RWPE2 (cell line): ENCODE measurements around the gene TDRD10.

Experiments used
- ATAC-seq: fragments of 200-7000 bp; cut with Tn5 transposase; 3 replicates; pipeline ENCODE4 v1.9.1; 2021; ENCODE audit warnings: low read depth
- DNase-seq: peaks from one replicate; pipeline ENCODE4 v3.0.0-alpha.2; 2020; ENCODE audit warnings: low spot score
- H3K27ac ChIP-seq: fragments of 450-650 bp; 2 replicates; pipeline ENCODE4 v1.5.1; 2017; ENCODE audit warnings: mild to moderate bottlenecking; ENCODE audit not compliant: poor library complexity, severe bottlenecking
- H3K27me3 ChIP-seq: fragments of 250-450 bp; sonication (Bioruptor Pico); 2 replicates; pipeline ENCODE4 v1.5.1; 2021; ENCODE audit warnings: mild to moderate bottlenecking, moderate library complexity; ENCODE audit not compliant: insufficient read depth, poor library complexity, severe bottlenecking
- H3K36me3 ChIP-seq: fragments of 250-450 bp; sonication (Bioruptor Pico); 2 replicates; pipeline ENCODE4 v1.5.1; 2020; ENCODE audit warnings: low read depth, mild to moderate bottlenecking, moderate library complexity
- H3K4me1 ChIP-seq: fragments of 250-450 bp; sonication (Bioruptor Pico); 2 replicates; pipeline ENCODE4 v1.5.1; 2021; ENCODE audit warnings: mild to moderate bottlenecking, moderate library complexity; ENCODE audit not compliant: insufficient read depth, poor library complexity, severe bottlenecking
- H3K4me3 ChIP-seq: fragments of 250-450 bp; sonication (Bioruptor Pico); 2 replicates; pipeline ENCODE4 v1.5.1; 2021; ENCODE audit warnings: mild to moderate bottlenecking, moderate library complexity; ENCODE audit not compliant: severe bottlenecking
- H3K9me3 ChIP-seq: fragments of 250-450 bp; sonication (Bioruptor Pico); 2 replicates; pipeline ENCODE4 v1.5.1; 2021; ENCODE audit warnings: mild to moderate bottlenecking, moderate library complexity; ENCODE audit not compliant: severe bottlenecking
- TF ChIP-seq, protein P1 (sequence below): fragments of 450-650 bp; IDR thresholded peaks from one replicate; pipeline ENCODE4 v1.5.1; 2017; ENCODE audit warnings: mild to moderate bottlenecking, moderate library complexity; ENCODE audit not compliant: poor library complexity, severe bottlenecking

Gene TDRD10, protein sequence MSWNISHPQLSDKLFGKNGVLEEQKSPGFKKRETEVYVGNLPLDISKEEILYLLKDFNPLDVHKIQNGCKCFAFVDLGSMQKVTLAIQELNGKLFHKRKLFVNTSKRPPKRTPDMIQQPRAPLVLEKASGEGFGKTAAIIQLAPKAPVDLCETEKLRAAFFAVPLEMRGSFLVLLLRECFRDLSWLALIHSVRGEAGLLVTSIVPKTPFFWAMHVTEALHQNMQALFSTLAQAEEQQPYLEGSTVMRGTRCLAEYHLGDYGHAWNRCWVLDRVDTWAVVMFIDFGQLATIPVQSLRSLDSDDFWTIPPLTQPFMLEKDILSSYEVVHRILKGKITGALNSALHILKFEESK

DNA sequence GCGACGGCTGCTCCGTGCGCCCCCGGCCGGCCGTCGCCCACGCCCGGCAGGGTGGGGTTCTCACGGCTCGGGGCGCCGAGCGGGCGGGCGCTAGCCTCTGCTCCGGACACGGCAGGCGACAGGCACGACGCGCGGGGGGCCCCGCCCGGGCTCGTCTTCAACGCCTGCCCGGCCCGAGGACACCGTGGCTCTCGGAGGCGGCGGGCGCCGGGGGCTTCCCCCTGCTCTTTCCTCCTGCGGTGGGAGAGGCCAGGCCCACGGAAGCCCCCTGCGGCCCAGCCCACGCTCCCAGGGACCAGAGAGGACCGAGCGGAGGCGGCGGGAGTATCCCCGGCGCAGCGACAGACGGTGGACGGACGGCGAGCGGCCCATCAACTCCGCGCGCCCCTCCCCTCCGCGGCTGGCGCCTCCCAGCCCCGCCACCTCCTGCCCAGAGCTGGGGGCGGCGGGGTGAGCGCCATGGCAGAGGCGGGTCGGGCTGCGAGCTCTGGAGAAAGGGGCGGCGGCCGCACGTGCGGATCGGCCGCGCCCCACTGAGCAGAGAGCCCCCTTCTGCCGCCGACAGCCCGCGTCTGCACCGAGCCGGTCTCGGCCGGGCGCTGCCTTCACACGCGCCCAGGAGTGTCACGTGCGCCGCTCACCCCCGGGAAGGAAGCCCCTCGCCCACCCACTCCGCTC lies at the start of gene TDRD10, which contains the start of gene SHE:
TDRD10 (plus strand) TSS at position 154 of the 678 bp plus-strand sequence. CDS start 4,685 bp downstream, outside the sequence.
SHE (minus strand) TSS at position 347 of the 678 bp plus-strand sequence. CDS start 386 bp downstream, outside the sequence.
- TF ChIP-seq, protein P1, sequence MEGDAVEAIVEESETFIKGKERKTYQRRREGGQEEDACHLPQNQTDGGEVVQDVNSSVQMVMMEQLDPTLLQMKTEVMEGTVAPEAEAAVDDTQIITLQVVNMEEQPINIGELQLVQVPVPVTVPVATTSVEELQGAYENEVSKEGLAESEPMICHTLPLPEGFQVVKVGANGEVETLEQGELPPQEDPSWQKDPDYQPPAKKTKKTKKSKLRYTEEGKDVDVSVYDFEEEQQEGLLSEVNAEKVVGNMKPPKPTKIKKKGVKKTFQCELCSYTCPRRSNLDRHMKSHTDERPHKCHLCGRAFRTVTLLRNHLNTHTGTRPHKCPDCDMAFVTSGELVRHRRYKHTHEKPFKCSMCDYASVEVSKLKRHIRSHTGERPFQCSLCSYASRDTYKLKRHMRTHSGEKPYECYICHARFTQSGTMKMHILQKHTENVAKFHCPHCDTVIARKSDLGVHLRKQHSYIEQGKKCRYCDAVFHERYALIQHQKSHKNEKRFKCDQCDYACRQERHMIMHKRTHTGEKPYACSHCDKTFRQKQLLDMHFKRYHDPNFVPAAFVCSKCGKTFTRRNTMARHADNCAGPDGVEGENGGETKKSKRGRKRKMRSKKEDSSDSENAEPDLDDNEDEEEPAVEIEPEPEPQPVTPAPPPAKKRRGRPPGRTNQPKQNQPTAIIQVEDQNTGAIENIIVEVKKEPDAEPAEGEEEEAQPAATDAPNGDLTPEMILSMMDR = no peak
- Histone ChIP-seq H3K36me3 (no peaks in the 10 kb centered on the region), H3K4me1 (no peaks in the 10 kb centered on the region), H3K4me3 (peak within 1 kb of the TSS; percentile 10), H3K27ac (no peak within 1 kb of the TSS), H3K9me3 (no peaks in the 10 kb centered on the region), H3K27me3 (peaks cover 76% of the 10 kb centered on the region)
- DNase-seq = no peak
- no peak for ATAC-seq

DNA sequence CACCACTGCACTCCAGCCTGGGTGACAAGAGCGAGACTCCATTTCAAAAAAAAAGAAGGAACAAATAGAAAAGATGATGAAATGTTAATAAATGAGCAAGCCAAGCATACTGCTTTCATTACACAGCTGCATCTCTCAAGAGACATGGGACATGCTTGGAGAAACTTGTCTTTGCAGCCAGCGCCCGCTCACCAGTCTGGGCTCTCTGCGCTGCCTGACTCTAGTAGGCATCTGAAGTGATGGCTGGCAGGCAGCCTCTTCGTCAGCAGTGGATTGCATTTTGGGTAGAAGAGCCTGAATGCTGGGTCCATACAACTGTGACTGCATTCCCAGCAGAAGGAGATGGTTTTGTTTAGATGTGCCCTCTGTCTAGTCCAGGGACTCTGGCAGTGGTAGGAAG lies 48.9 kb upstream of the TDRD10 start:
- ATAC-seq = peak; percentile 12; the same call in 1 of the 3 replicates
- no peak for DNase-seq
- Histone ChIP-seq H3K4me1 (peaks cover 9% of the 10 kb centered on the region), H3K36me3 (peaks cover 30% of the 10 kb centered on the region), H3K27ac (peak overlapping the region; percentile 55), H3K4me3 (no peak overlapping the region), H3K27me3 (no peaks in the 10 kb centered on the region), H3K9me3 (no peaks in the 10 kb centered on the region)
- TF ChIP-seq, protein P1 = no peak

DNA sequence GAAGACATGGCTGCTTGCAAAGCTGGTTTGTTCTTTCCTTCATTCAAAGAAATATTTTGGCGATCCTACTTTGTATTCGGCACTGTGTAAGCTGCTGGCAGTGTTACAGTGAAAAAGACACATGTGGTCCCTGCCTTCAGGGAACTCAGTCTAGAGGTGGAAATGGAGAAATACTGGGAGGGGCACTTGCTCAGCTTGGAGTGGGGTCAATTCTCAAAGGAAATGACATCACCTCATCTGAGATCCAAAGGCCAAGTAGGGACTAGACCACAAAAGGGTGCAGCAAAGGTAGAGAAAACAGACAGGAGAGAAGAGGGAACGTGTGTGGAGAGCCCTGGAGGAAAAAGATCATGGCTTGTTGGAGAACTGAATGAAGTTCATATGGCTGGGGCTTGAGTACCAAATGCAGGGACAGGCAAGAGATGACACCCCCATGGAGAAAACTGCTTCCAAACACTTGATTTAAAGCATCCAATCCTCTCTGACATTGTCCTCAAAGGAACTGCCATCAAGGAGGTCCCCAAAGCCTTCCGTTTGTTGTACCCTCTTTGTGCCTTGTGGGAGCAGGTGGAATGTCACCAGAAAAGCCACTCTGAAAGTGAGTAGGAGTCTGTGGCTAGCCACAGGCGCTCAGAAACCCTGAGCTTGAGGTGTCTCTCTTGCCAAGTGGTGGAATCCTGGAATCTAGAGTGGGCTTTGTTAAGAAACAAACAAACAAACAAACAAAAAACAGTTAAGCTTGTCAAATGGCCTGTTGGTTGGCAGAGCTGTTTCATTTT lies 48.3 kb upstream of the TDRD10 start:
- Histone ChIP-seq H3K27ac (peak overlapping the region; percentile 55), H3K4me3 (no peak overlapping the region), H3K4me1 (peaks cover 9% of the 10 kb centered on the region), H3K27me3 (no peaks in the 10 kb centered on the region), H3K36me3 (peaks cover 26% of the 10 kb centered on the region), H3K9me3 (no peaks in the 10 kb centered on the region)
- ATAC-seq (peak; percentile 82), DNase-seq (no peak)
- TF ChIP-seq, protein P1 = no peak

DNA sequence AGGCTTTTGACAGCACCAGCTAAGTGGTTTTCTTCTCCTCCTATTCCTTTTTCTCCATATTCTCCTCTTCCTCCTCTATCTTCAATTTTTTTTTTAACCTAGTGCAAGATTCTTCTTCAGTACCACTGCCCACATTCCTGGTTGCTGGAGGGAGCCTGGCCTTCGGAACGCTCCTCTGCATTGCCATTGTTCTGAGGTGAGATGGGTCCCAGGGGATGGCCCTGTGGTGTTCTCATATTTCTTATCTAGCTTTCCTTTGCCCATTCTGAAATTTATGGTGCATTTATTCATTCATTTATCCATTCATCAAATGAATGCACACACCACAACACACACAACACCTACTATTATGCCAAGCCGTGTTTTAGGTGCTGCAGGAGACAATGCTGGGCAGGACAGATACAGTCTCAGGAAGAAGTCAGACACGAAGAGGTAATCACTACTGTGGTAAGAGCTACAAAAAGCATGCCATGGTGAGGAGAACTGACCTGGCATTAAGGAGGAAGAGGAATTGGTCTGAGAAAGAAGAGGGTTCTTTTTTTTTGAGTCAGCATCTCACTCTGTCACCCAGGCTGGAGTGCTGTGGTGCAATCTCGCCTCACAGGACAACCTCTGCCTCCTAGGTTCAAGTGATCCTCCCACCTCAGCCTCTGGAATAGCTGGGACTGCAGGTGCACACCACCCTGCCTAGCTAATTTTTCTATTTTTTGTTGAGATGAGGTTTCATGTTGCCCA lies 47.5 kb upstream of the TDRD10 start:
- Histone ChIP-seq H3K27ac (peak overlapping the region; percentile 55), H3K9me3 (no peaks in the 10 kb centered on the region), H3K27me3 (no peaks in the 10 kb centered on the region), H3K4me3 (no peak overlapping the region), H3K4me1 (peaks cover 9% of the 10 kb centered on the region), H3K36me3 (peaks cover 26% of the 10 kb centered on the region)
- TF ChIP-seq, protein P1 = no peak
- no peak for DNase-seq
- ATAC-seq = no peak
